H1 (cell line): ENCODE measurements around the gene RAB9B. TPM values are rescaled to one million over a fixed set of nuclear protein-coding genes. Genes with fewer than 3 reads are reported as not detected.

Source experiments
- CTCF ChIA-PET: fragments of 300-600 bp; sonication (Branson Sonifier 250); formaldehyde crosslinking; loops from one replicate; lab custom pipeline; 2021; ENCODE audit not compliant: partially characterized antibody; lab: Charles Lee
- POLR2A ChIA-PET: fragments of 300-600 bp; sonication (Branson Sonifier 250); formaldehyde crosslinking; loops from one replicate; lab custom pipeline; 2021; ENCODE audit warnings: inconsistent platforms; ENCODE audit not compliant: partially characterized antibody; lab: Charles Lee
- DNase-seq, 2 experiments: peaks; one replicate each; pipeline versions ENCODE4 v3.0.0 to v3.0.0-alpha.2; 2010 to 2022; ENCODE audit warnings: low spot score in 2 of 2, low read depth in 1 of 2, mixed read lengths in 1 of 2
- FAIRE-seq: peaks from 2 replicates; lab custom pipeline; 2011; peaks lifted over from hg19 to GRCh38; lab: Jason Lieb, UNC
- H2AFZ ChIP-seq: 2 replicates; pipeline ENCODE4 v1.8.1; 2012; ENCODE audit warnings: low read length, inconsistent platforms
- H2AK5ac ChIP-seq: 2 replicates; pipeline ENCODE4 v1.6.1; 2013; ENCODE audit warnings: low read depth, low read length
- H2BK120ac ChIP-seq: replicated peaks from 2 replicates; pipeline ENCODE3; 2013; ENCODE audit warnings: low read depth, low read length, inconsistent platforms
- H2BK12ac ChIP-seq: 2 replicates; pipeline ENCODE4 v1.6.1; 2013; ENCODE audit warnings: low read depth, low read length
- H2BK15ac ChIP-seq: 2 replicates; pipeline ENCODE4 v1.6.1; 2013; ENCODE audit warnings: low read length
- H2BK20ac ChIP-seq: 2 replicates; pipeline ENCODE4 v1.6.1; 2013; ENCODE audit warnings: low read length
- H2BK5ac ChIP-seq: 2 replicates; pipeline ENCODE4 v1.6.1; 2013; ENCODE audit warnings: low read depth, low read length
- H3K14ac ChIP-seq: 2 replicates; pipeline ENCODE4 v1.6.1; 2013; ENCODE audit warnings: inconsistent platforms; ENCODE audit not compliant: insufficient read length
- H3K18ac ChIP-seq: 2 replicates; pipeline ENCODE4 v1.6.1; 2013; ENCODE audit warnings: low read length; ENCODE audit errors: extremely low read depth
- H3K23ac ChIP-seq: 2 replicates; pipeline ENCODE4 v1.6.1; 2013; ENCODE audit warnings: inconsistent platforms; ENCODE audit not compliant: insufficient read length
- H3K23me2 ChIP-seq: 2 replicates; pipeline ENCODE4 v1.6.1; 2013; ENCODE audit warnings: low read depth, low read length
- H3K27ac ChIP-seq: 2 replicates; pipeline ENCODE4 v1.6.1; 2011; ENCODE audit warnings: low read depth, low read length, inconsistent platforms
- H3K27me3 ChIP-seq, 4 experiments: replicated peaks in 1 of 4; 1 replicate in 1 of 4; 2 replicates in 3 of 4; pipeline versions ENCODE4 v1.6.1 to v1.8.1; 2011 to 2013; ENCODE audit warnings: low read length in 3 of 4, mild to moderate bottlenecking in 3 of 4, inconsistent platforms in 2 of 4, mixed read lengths in 2 of 4, moderate library complexity in 1 of 4; ENCODE audit not compliant: control insufficient read depth in 3 of 4, insufficient read depth in 3 of 4; ENCODE audit errors: extremely low read depth in 1 of 4
- H3K36me3 ChIP-seq, 4 experiments: 2 replicates each; pipeline versions ENCODE4 v1.6.1 to v1.8.1; 2011 to 2013; ENCODE audit warnings: mild to moderate bottlenecking in 4 of 4, low read length in 3 of 4, moderate library complexity in 2 of 4, control low read depth in 1 of 4, inconsistent platforms in 1 of 4; ENCODE audit not compliant: insufficient read depth in 4 of 4, control insufficient read depth in 2 of 4
- H3K4ac ChIP-seq: replicated peaks from 2 replicates; pipeline ENCODE3; 2013; ENCODE audit warnings: low read length, low read depth, mixed read lengths, inconsistent platforms; ENCODE audit not compliant: insufficient read length
- H3K4me1 ChIP-seq, 4 experiments: replicated peaks in 1 of 4; 1 replicate in 1 of 4; 2 replicates in 3 of 4; pipeline versions ENCODE4 v1.6.1 to v1.8.1; 2011 to 2013; ENCODE audit warnings: low read length in 3 of 4, inconsistent platforms in 2 of 4, mixed read lengths in 1 of 4; ENCODE audit not compliant: insufficient read depth in 4 of 4, control insufficient read depth in 3 of 4
- H3K4me2 ChIP-seq, 2 experiments: 2 replicates each; pipeline versions ENCODE4 v1.6.1 to v1.8.1; 2011 to 2013; ENCODE audit warnings: low read depth in 2 of 2, low read length in 2 of 2, control low read depth in 1 of 2, inconsistent platforms in 1 of 2, mild to moderate bottlenecking in 1 of 2; ENCODE audit not compliant: insufficient read depth in 1 of 2
- H3K4me3 ChIP-seq, 4 experiments: fragments of 200-600, 300-600 bp in 1 of 4; sonication (generic), shearing (Covaris generic), sonication (Bioruptor Twin) in 1 of 4; 2 replicates each; pipeline versions ENCODE4 v1.5.1 to v1.8.1; 2011 to 2016; ENCODE audit warnings: low read length in 4 of 4, low read depth in 3 of 4, control low read depth in 2 of 4, inconsistent platforms in 2 of 4, mild to moderate bottlenecking in 2 of 4, mixed read lengths in 1 of 4, moderate library complexity in 1 of 4; ENCODE audit not compliant: insufficient read depth in 2 of 4; ENCODE audit errors: extremely low read depth in 1 of 4
- H3K56ac ChIP-seq: replicated peaks from 2 replicates; pipeline ENCODE3; 2013; ENCODE audit warnings: low read depth, mild to moderate bottlenecking, mixed read lengths, low read length, inconsistent platforms; ENCODE audit not compliant: insufficient read length
- H3K79me1 ChIP-seq: 2 replicates; pipeline ENCODE4 v1.6.1; 2013; ENCODE audit warnings: low read depth, low read length, control low read depth
- H3K79me2 ChIP-seq, 2 experiments: 2 replicates each; pipeline versions ENCODE4 v1.6.1 to v1.8.1; 2012 to 2013; ENCODE audit warnings: low read length in 2 of 2, mild to moderate bottlenecking in 2 of 2, inconsistent platforms in 1 of 2; ENCODE audit not compliant: insufficient read depth in 2 of 2, control insufficient read depth in 1 of 2
- H3K9ac ChIP-seq, 4 experiments: replicated peaks in 1 of 4; 1 replicate in 1 of 4; 2 replicates in 3 of 4; pipeline versions ENCODE4 v1.6.1 to v1.8.1; 2011 to 2013; ENCODE audit warnings: low read depth in 3 of 4, low read length in 3 of 4, control low read depth in 2 of 4, mild to moderate bottlenecking in 2 of 4, moderate library complexity in 2 of 4, inconsistent platforms in 1 of 4; ENCODE audit errors: extremely low read depth in 1 of 4
- H3K9me3 ChIP-seq, 2 experiments: 2 replicates each; pipeline versions ENCODE4 v1.6.1 to v1.8.1; 2012 to 2013; ENCODE audit warnings: mild to moderate bottlenecking in 2 of 2, moderate library complexity in 2 of 2, control low read depth in 1 of 2, inconsistent platforms in 1 of 2, low read depth in 1 of 2, low read length in 1 of 2, mixed read lengths in 1 of 2; ENCODE audit not compliant: insufficient read depth in 2 of 2
- H4K20me1 ChIP-seq, 2 experiments: replicated peaks in 1 of 2; 2 replicates each; pipeline versions ENCODE3 to v1.8.1; 2011 to 2013; ENCODE audit warnings: inconsistent platforms in 2 of 2, low read length in 2 of 2, mild to moderate bottlenecking in 1 of 2; ENCODE audit not compliant: insufficient read depth in 2 of 2, control insufficient read depth in 1 of 2
- H4K5ac ChIP-seq: 2 replicates; pipeline ENCODE4 v1.6.1; 2013; ENCODE audit warnings: low read length, low read depth, mixed read lengths, inconsistent platforms; ENCODE audit not compliant: insufficient read length
- H4K8ac ChIP-seq: 2 replicates; pipeline ENCODE4 v1.8.0; 2013; ENCODE audit warnings: mild to moderate bottlenecking, moderate library complexity, low read length, inconsistent platforms; ENCODE audit not compliant: insufficient read depth; ENCODE audit errors: extremely low read depth
- H4K91ac ChIP-seq: replicated peaks from 2 replicates; pipeline ENCODE3; 2013; ENCODE audit warnings: low read length, mixed read lengths, inconsistent platforms; ENCODE audit not compliant: insufficient read length
- BACH1 ChIP-seq: IDR thresholded peaks from 2 replicates; pipeline ENCODE4 v1.6.1; 2012; ENCODE audit warnings: low read length, improper control_type of control experiment
- TCF12 ChIP-seq: IDR thresholded peaks from 2 replicates; pipeline ENCODE4 v1.6.1; 2011; ENCODE audit warnings: low read depth, mild to moderate bottlenecking, low read length
- WGBS, 2 experiments: shearing (Covaris generic) in 1 of 2; methylation state at CpG; one replicate each; pipeline versions ENCODE4 v1.1.6 to v1.1.7; 2013 to 2015; ENCODE audit warnings: low lambda C conversion rate in 2 of 2, mixed read lengths in 2 of 2, inconsistent platforms in 1 of 2, low coverage in 1 of 2, missing lambda C conversion rate in 1 of 2; ENCODE audit not compliant: insufficient replicate concordance in 2 of 2, insufficient coverage in 1 of 2, insufficient read length in 1 of 2; ENCODE audit errors: extremely low coverage in 1 of 2, missing lambda C conversion rate in 1 of 2; 5-methylcytosine and 5-hydroxymethylcytosine counted together
- polyA plus RNA-seq, 7 experiments: library from polyadenylated mRNA; depleted of rRNA in 3 of 7; stranded (reverse) in 5 of 7; unstranded in 2 of 7; fragments of >200 nt in 5 of 7; fragments of 200-250 nt in 2 of 7; gene quantifications; 1 replicate in 5 of 7; 2 replicates in 1 of 7; 4 replicates in 1 of 7; pipeline versions ENCODE4 v1.2.1 to v1.2.3, GENCODE V29; 2011 to 2013; ENCODE audit warnings: missing spikeins in 2 of 7, mixed read lengths in 2 of 7
- total RNA-seq: library from RNA; stranded (reverse); fragmentation: NEBNext Ultra II Directional; extraction: Animal tissue kit (Norgen Biotek cat#: 25700); gene quantifications from 2 replicates; pipeline ENCODE4 v1.2.1, GENCODE V29; 2021

Gene RAB9B
- total and polyA plus RNA-seq, 2 of the 8 experiments (the other 6 are each of a cell fraction or from before 2014, with no cell fraction given), result 0.26 to 0.56 TPM

DNA sequence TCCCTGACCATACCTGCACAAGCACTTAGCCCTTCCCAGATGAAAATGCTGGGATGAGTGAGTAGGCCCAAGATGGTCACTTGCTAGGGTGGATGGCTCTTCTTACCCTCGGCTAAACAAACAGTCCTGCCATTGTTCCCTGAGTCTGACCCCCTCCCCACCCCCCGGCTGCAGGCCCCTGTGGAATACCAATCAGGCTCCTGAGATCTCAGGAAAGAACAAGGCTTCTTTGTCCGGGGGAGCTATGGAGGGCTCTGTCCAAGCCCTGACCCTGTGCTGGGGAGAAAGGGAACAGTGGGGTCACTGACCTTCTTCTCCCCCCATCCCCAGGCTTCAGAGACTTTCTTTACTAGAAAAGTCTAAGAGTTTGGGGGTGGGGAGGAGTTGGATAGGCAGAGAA is 49.4 kb downstream of the RAB9B start:
- Histone ChIP-seq H2BK15ac (no peak overlapping the region), H3K14ac (no peak overlapping the region), H3K23ac (no peak overlapping the region), H3K4ac (no peak overlapping the region), H2BK5ac (no peak overlapping the region), H2BK20ac (no peak overlapping the region), H3K27me3 (no peaks in the 10 kb centered on the region), H3K56ac (no peak overlapping the region), H3K36me3 (peaks cover 1 to 58% (median 20%) of the 10 kb centered on the region in 4 experiments; a peak in 6 of 8 replicates), H3K27ac (no peak overlapping the region), H4K5ac (no peak overlapping the region), H4K91ac (no peak overlapping the region), H3K79me2 (no peaks in the 10 kb centered on the region), H3K18ac (no peak overlapping the region), H3K4me2 (no peak overlapping the region), H2BK120ac (no peak overlapping the region), H2AK5ac (no peak overlapping the region), H4K20me1 (no peaks in the 10 kb centered on the region), H2BK12ac (no peak overlapping the region), H2AFZ (no peak overlapping the region), H3K9ac (no peak overlapping the region), H3K79me1 (no peaks in the 10 kb centered on the region), H3K4me3 (no peak overlapping the region), H3K9me3 (no peaks in the 10 kb centered on the region), H3K4me1 (no peaks in the 10 kb centered on the region), H4K8ac (no peak overlapping the region), H3K23me2 (no peaks in the 10 kb centered on the region)
- ChIA-PET POLR2A (interaction anchor here (1.7 to 4.2 kb wide), 3 partner anchors 9 to 20 kb away, joined by 6 to 16 read pairs (median 7); no protein-coding TSS in a partner anchor), CTCF (no interaction called here)
- no peak for DNase-seq
- no CpG with 5 or more reads among the region's 3 CpGs for WGBS, 2 experiments
- FAIRE-seq, result no peak
- TF ChIP-seq BACH1 (no peak), TCF12 (no peak)
